Daoy (cell line): Measurements from ENCODE around the gene GPR135. TPM values are rescaled to one million over a fixed set of nuclear protein-coding genes. Genes with fewer than 3 reads are reported as not detected.

ENCODE experiments used
- DNase-seq: peaks from one replicate; pipeline ENCODE4 v3.0.0-alpha.2; 2015; ENCODE audit warnings: low read depth
- total RNA-seq: library from RNA; depleted of rRNA; stranded (reverse); fragments of >200 nt; shearing (Covaris generic); gene quantifications from 2 replicates; pipeline ENCODE4 v1.2.3, GENCODE V29; 2014; rRNA removed

Gene GPR135
- total RNA-seq, 1 experiment from 2014 or later, result 4.1 TPM

- no peak for DNase-seq
Measured at GRCh38 chr14:59422069-59422881, 42.9 kb downstream of the GPR135 start.

GRCh38 chr14:59419303-59419702 lies 45.9 kb downstream of the GPR135 start:
- no peak for DNase-seq

GRCh38 chr14:59417311-59417710 lies 47.9 kb downstream of the GPR135 start:
- DNase-seq, result no peak

GRCh38 chr14:59415836-59416602 lies 49.2 kb downstream of the GPR135 start:
- DNase-seq, result no peak

Other genes with a start within 250 kb of the GPR135 start
- 75.7 and 90.7 TPM in 2 replicates for gene L3HYPDH, start 19.0 kb upstream of the GPR135 start, total RNA-seq
- gene JKAMP, start 19.1 kb upstream of the GPR135 start, total RNA-seq, result 168 and 191 TPM in 2 replicates
- 0.12 TPM in 1 of 2 replicates, not detected in the other for gene CCDC175, start 111.4 kb upstream of the GPR135 start, total RNA-seq